WTC11 (cell line): ENCODE data around the gene BRSK2. TPM values are rescaled to one million over a fixed set of nuclear protein-coding genes. Genes with fewer than 3 reads are reported as not detected.
A peak's percentile ranks its signal among the peaks of the same experiment; 100 is the strongest.

Source experiments
- ATAC-seq: fragments of 200-7000 bp; cut with Tn5 transposase; 2 replicates; pipeline ENCODE4 v1.10.0; 2021; ENCODE audit warnings: mild to moderate bottlenecking, moderate library complexity
- CTCF ChIA-PET: fragments of 300-600 bp; sonication (Branson Sonifier 250); formaldehyde crosslinking; loops from one replicate; lab custom pipeline; 2021; ENCODE audit warnings: antibody characterized with exemption; lab: Charles Lee
- POLR2A ChIA-PET: fragments of 350-600 bp; sonication (Branson Sonifier 250); formaldehyde crosslinking; loops from one replicate; lab custom pipeline; 2021; ENCODE audit warnings: antibody characterized with exemption; lab: Charles Lee
- DNase-seq: peaks from one replicate; pipeline ENCODE4 v3.0.0; 2021; ENCODE audit warnings: low spot score
- H3K27ac Mint-ChIP-seq: 2 replicates; pipeline ENCODE4 v1.8.0; 2021; ENCODE audit warnings: mixed read lengths
- H3K27me3 Mint-ChIP-seq: 2 replicates; pipeline ENCODE4 v1.8.0; 2021; ENCODE audit warnings: low read depth, mild to moderate bottlenecking, moderate library complexity, mixed read lengths
- H3K36me3 Mint-ChIP-seq: 2 replicates; pipeline ENCODE4 v1.8.0; 2021; ENCODE audit warnings: mixed read lengths
- H3K4me1 Mint-ChIP-seq: 2 replicates; pipeline ENCODE4 v1.8.0; 2022; ENCODE audit warnings: mixed read lengths
- H3K4me3 Mint-ChIP-seq: 2 replicates; pipeline ENCODE4 v1.8.0; 2021; ENCODE audit warnings: mild to moderate bottlenecking, moderate library complexity, mixed read lengths
- H3K9me3 Mint-ChIP-seq: 2 replicates; pipeline ENCODE4 v1.8.0; 2021; ENCODE audit warnings: mixed read lengths
- ATF2 ChIP-seq: sonication (generic); formaldehyde crosslinking; IDR thresholded peaks from 2 replicates; pipeline ENCODE4 v1.8.1; 2022; ENCODE audit warnings: low read depth, missing genetic modification reagents, borderline replicate concordance
- ATF3 ChIP-seq: sonication (generic); formaldehyde crosslinking; conservative IDR thresholded peaks from 2 replicates; pipeline ENCODE4 v1.8.1; 2022; ENCODE audit warnings: mild to moderate bottlenecking, missing genetic modification reagents
- CDX4 ChIP-seq: fragments of 250-450 bp; sonication (Bioruptor Pico); IDR thresholded peaks from 2 replicates; pipeline ENCODE4 v1.9.0; 2021; ENCODE audit warnings: moderate library complexity, mild to moderate bottlenecking, inconsistent platforms, borderline replicate concordance
- CREM ChIP-seq: sonication (generic); formaldehyde crosslinking; IDR thresholded peaks from 2 replicates; pipeline ENCODE4 v1.8.1; 2022; ENCODE audit warnings: mild to moderate bottlenecking, missing genetic modification reagents, moderate library complexity
- ELF4 ChIP-seq: sonication (generic); formaldehyde crosslinking; IDR thresholded peaks from 2 replicates; pipeline ENCODE4 v1.8.1; 2022; ENCODE audit warnings: low read depth, mild to moderate bottlenecking, moderate library complexity, missing genetic modification reagents
- EMX1 ChIP-seq: fragments of 250-450 bp; sonication (Bioruptor Pico); IDR thresholded peaks from 2 replicates; pipeline ENCODE4 v1.8.0; 2021; ENCODE audit warnings: mild to moderate bottlenecking
- ESRRA ChIP-seq: sonication (generic); formaldehyde crosslinking; IDR thresholded peaks from 2 replicates; pipeline ENCODE4 v1.8.1; 2022; ENCODE audit warnings: mild to moderate bottlenecking, missing genetic modification reagents, borderline replicate concordance
- FOXP1 ChIP-seq: sonication (generic); formaldehyde crosslinking; IDR thresholded peaks from 2 replicates; pipeline ENCODE4 v1.8.0; 2022; ENCODE audit warnings: missing genetic modification reagents, mild to moderate bottlenecking, moderate library complexity, borderline replicate concordance
- GRHL2 ChIP-seq: fragments of 250-450 bp; sonication (Bioruptor Pico); IDR thresholded peaks from 2 replicates; pipeline ENCODE4 v1.8.0; 2022; ENCODE audit warnings: mild to moderate bottlenecking, moderate library complexity; ENCODE audit not compliant: insufficient replicate concordance, severe bottlenecking
- MLX ChIP-seq: sonication (generic); formaldehyde crosslinking; IDR thresholded peaks from 2 replicates; pipeline ENCODE4 v1.8.1; 2023; ENCODE audit warnings: mild to moderate bottlenecking, missing genetic modification reagents, moderate library complexity
- NFATC4 ChIP-seq: fragments of 250-450 bp; sonication (Bioruptor Pico); IDR thresholded peaks from 2 replicates; pipeline ENCODE4 v1.9.0; 2021; ENCODE audit warnings: mild to moderate bottlenecking
- NFE2L1 ChIP-seq: sonication (generic); formaldehyde crosslinking; IDR thresholded peaks from 2 replicates; pipeline ENCODE4 v1.8.1; 2023; ENCODE audit warnings: missing genetic modification reagents
- OVOL2 ChIP-seq: fragments of 250-450 bp; sonication (Bioruptor Pico); IDR thresholded peaks from 2 replicates; pipeline ENCODE4 v1.9.0; 2021; ENCODE audit warnings: mild to moderate bottlenecking, borderline replicate concordance
- RELA ChIP-seq: sonication (generic); formaldehyde crosslinking; IDR thresholded peaks from 2 replicates; pipeline ENCODE4 v1.8.1; 2022; ENCODE audit warnings: missing genetic modification reagents, mild to moderate bottlenecking, borderline replicate concordance
- SP1 ChIP-seq: sonication (generic); formaldehyde crosslinking; conservative IDR thresholded peaks from 2 replicates; pipeline ENCODE4 v1.8.1; 2022; ENCODE audit warnings: missing genetic modification reagents
- ZNF232 ChIP-seq: sonication (generic); formaldehyde crosslinking; IDR thresholded peaks from 2 replicates; pipeline ENCODE4 v1.8.0; 2022; ENCODE audit warnings: mild to moderate bottlenecking, missing genetic modification reagents
- ZNF423 ChIP-seq: fragments of 250-450 bp; sonication (Bioruptor Pico); IDR thresholded peaks from 2 replicates; pipeline ENCODE4 v2.1.2; 2022; ENCODE audit warnings: mild to moderate bottlenecking, moderate library complexity
- ZNF425 ChIP-seq: fragments of 250-450 bp; sonication (Bioruptor Pico); conservative IDR thresholded peaks from 2 replicates; pipeline ENCODE4 v1.9.0; 2021; ENCODE audit warnings: mild to moderate bottlenecking
- ZNF671 ChIP-seq: fragments of 250-450 bp; sonication (Bioruptor Pico); IDR thresholded peaks from 2 replicates; pipeline ENCODE4 v1.8.0; 2021; ENCODE audit warnings: mild to moderate bottlenecking
- total RNA-seq: library from RNA; stranded (reverse); gene quantifications from 3 replicates; pipeline ENCODE4 v1.2.3, GENCODE V29; 2021

The BRSK2 gene
- total RNA-seq, 1 experiment from 2014 or later: 34.5 TPM

GRCh38 chr11:1435820-1436467, 46.2 kb downstream of the BRSK2 start:
- H3K4me1 Mint-ChIP-seq: no peaks in the 10 kb centered on the region
- ATAC-seq (peak; percentile 66), DNase-seq (peak; percentile 32)
- H3K36me3 Mint-ChIP-seq: no peaks in the 10 kb centered on the region
- ChIA-PET POLR2A (interaction anchor here (0.6 kb wide), 1 partner anchor 85 kb away, joined by 3 read pairs; no protein-coding TSS in a partner anchor), CTCF (interaction anchor here (0.7 to 3.6 kb wide), 12 partner anchors 9 to 258 kb away, joined by 3 to 15 read pairs (median 4); no protein-coding TSS in a partner anchor)
- no peak overlapping the region for H3K27ac Mint-ChIP-seq
- no peaks in the 10 kb centered on the region for H3K27me3 Mint-ChIP-seq
- TF ChIP-seq ZNF423 (CRISPR knock-in tag) (0 out of 2 replicates have a peak, but pooled peaks have one; percentile 5), ZNF425 (CRISPR knock-in tag) (no peak)
- no peak overlapping the region for H3K4me3 Mint-ChIP-seq
- no peaks in the 10 kb centered on the region for H3K9me3 Mint-ChIP-seq

- peak; percentile 35 for DNase-seq
- TF ChIP-seq ATF2 (CRISPR knock-in tag) (no peak), ELF4 (no peak), ZNF232 (no peak), EMX1 (CRISPR knock-in tag) (no peak), ZNF671 (CRISPR knock-in tag) (no peak), SP1 (CRISPR knock-in tag) (no peak), ZNF423 (CRISPR knock-in tag) (no peak), CDX4 (CRISPR knock-in tag) (no peak), ATF3 (CRISPR knock-in tag) (no peak), MLX (CRISPR knock-in tag) (no peak), CREM (CRISPR knock-in tag) (no peak), ESRRA (no peak), OVOL2 (CRISPR knock-in tag) (no peak), FOXP1 (CRISPR knock-in tag) (no peak), NFE2L1 (CRISPR knock-in tag) (no peak), NFATC4 (no peak), RELA (CRISPR knock-in tag) (no peak), GRHL2 (CRISPR knock-in tag) (no peak)
- TF ChIP-seq, all 79 proteins: peak for 0
- ChIA-PET POLR2A (no interaction called here), CTCF (interaction anchor here (1.0 to 3.6 kb wide), 11 partner anchors 8 to 234 kb away, joined by 3 to 15 read pairs (median 4); no protein-coding TSS in a partner anchor)
- H3K9me3 Mint-ChIP-seq: no peaks in the 10 kb centered on the region
- H3K27me3 Mint-ChIP-seq: no peaks in the 10 kb centered on the region
- no peaks in the 10 kb centered on the region for H3K36me3 Mint-ChIP-seq
- no peak overlapping the region for H3K27ac Mint-ChIP-seq
- H3K4me1 Mint-ChIP-seq: no peaks in the 10 kb centered on the region
- ATAC-seq: peak; percentile 43
- no peak overlapping the region for H3K4me3 Mint-ChIP-seq
Observed at GRCh38 chr11:1436468-1437039, 46.8 kb downstream of the BRSK2 start.
